HG03469 (cell line): ENCODE data around the gene EPAS1.
A peak's percentile ranks its signal among the peaks of the same experiment; 100 is the strongest.

Experiments
- ATAC-seq: cut with Tn5 transposase; IDR thresholded peaks from one replicate; pipeline ENCODE4 v1.9.1; 2021; ENCODE audit warnings: mild to moderate bottlenecking, moderate library complexity, moderate number of reproducible peaks; ENCODE audit not compliant: unreplicated experiment

EPAS1 gene

DNA sequence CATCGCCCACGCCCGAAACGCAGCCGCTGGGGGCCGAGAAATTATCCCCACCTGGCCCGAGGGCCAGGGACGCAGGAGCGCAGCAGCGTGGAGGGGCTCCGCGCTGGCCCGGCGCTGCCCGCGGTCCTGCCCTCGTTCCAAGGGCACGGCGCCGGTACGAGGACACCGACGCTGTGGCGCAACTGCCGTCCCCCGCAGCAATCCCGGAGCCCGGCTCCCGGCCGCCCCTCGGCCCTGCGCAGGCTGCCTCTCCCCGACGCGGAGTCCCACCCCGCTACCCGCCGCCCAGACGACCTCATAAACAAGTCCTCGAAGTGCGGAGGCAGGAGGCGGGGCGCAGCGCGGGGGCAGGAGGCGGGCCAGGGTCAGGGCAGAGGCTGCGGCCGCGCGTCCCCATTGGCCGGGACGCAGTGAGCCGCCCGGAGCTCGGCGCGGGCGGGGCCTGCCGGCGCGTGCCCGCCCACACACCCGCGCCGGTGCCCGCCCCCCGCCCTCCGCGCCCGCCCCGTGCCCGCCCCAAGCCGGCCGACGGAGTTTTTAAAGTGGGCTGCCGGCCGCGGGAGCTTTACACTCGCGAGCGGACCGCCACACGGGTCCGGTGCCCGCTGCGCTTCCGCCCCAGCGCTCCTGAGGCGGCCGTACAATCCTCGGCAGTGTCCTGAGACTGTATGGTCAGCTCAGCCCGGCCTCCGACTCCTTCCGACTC lies at the start of gene EPAS1:
Gene EPAS1 (plus strand): TSS at position 568 of the 706 bp plus-strand sequence. CDS start 505 bp downstream, outside the sequence.
- no peak for ATAC-seq

- ATAC-seq = no peak
Observed at GRCh38 chr2:46248171-46248570, 49.0 kb upstream of the EPAS1 start.

- no peak for ATAC-seq
Observed at GRCh38 chr2:46249654-46250053, 47.6 kb upstream of the EPAS1 start.

DNA sequence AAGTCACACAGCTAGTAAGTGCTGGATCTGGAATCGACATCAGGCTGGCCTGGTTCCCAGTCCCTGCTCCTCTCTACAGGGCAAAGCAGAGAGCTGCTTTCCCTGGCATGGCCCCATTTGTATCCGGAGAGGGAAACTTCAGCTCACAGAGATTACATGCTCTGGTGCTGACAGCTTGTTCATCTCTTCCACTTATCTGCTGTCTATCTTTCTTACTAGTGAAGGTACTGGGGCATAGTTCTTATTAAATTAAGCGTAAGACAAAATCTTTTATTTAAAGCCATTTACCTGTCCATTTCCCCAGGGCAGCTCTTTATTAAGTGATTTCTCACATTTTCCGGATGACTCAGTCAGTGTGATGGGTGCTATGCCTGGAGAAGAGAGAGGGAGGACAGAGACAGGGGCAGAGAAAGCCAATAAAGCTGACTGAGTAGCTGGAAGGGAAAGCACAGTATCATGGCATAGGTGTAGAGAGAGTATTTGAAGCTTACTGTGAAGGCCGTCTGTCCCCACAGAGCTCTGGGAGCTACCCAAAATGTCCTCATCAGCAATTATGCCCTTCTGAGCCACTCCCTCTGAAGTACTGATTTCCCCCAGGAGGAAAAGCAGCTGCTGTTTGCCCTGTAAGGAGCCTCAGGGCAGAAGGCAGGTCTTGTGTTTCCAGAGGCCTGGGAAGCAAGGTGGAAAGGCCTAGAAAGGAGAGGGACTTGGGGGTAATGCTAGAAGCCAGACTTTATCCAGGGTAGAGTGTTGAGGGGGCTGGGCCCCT lies 44.1 kb upstream of the EPAS1 start:
- ATAC-seq = no peak

DNA sequence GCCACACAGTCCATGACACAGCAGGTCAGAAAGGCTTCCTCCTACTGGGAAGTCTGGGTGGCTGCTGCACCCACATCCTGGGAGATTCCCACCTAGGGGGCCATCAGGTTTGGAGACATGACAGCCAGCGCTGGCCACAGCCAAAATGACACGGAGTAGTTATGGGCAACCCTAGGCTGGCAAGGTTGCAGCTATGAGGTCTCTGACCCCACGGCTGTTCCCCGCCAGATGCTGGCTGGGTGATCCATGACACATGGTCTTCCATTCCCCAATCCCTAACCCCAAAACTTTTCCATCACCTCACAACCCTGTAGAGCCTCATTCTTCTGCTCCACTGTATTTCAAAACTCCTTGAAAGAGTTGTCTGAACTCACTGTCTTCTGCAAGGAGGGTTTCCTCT lies 42.7 kb upstream of the EPAS1 start:
- ATAC-seq = no peak

- ATAC-seq = no peak
Observed at GRCh38 chr2:46256563-46257142, 40.6 kb upstream of the EPAS1 start.

GRCh38 chr2:46257476-46257875 lies 39.7 kb upstream of the EPAS1 start:
- ATAC-seq = no peak

GRCh38 chr2:46257980-46258379 lies 39.2 kb upstream of the EPAS1 start:
- ATAC-seq = no peak

- ATAC-seq = no peak
Observed at GRCh38 chr2:46258937-46259776, 38.0 kb upstream of the EPAS1 start.

- no peak for ATAC-seq
Observed at GRCh38 chr2:46259777-46260168, 37.4 kb upstream of the EPAS1 start.

GRCh38 chr2:46260305-46260704 lies 36.9 kb upstream of the EPAS1 start:
- no peak for ATAC-seq

DNA sequence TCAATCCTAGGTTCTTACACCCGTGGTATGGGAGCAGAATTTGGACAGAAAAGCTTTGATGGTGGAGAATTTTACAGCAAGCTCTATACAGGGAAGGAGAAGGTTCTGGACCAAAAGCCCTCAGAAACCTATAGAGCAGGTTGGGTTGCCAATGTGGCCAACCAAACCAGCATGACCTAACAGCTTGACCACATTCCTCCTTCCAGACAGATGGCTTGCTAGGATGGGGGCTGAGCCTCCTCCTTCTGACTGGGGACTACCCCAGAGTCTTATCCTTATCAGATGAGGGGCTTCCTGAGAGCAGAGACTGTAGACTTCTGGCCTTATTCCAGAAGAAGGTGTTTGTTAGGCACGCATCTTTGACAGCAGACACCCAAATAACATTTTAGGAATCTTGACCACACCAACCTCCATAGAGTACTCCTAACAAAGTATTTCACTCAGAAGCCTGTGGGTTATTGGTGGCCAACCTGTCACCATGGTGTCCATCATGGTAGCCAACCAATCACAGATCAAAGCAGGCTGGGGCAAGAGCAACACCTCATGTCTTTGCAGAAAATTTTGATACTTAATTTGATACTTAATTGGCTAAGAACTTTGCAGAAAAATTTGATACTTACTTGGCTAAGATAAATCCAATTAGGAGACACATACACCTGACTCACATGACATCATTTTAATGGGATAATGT lies 34.8 kb upstream of the EPAS1 start:
- no peak for ATAC-seq

GRCh38 chr2:46263347-46263746 lies 33.9 kb upstream of the EPAS1 start:
- no peak for ATAC-seq

DNA sequence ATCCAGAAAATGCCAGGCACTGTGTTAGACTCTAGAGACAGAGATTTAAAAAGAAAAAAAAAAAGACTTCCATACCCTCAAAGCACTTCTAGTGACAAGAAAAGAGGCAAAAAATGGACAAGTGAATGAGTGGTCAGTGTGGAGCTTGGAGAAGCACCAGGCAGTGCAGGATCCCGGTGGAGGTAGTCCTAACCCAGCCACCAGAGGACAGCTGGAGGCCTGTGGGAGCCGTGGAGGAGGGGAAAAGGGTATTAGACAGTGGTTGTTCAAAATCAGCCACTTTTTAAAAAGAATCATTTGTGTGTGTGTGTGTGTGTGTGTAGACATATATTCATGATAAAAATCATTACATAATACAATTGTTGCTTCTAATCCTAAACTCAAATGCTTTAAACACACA lies 32.8 kb upstream of the EPAS1 start:
- ATAC-seq = no peak

GRCh38 chr2:46266134-46266533 lies 31.1 kb upstream of the EPAS1 start:
- ATAC-seq = no peak

DNA sequence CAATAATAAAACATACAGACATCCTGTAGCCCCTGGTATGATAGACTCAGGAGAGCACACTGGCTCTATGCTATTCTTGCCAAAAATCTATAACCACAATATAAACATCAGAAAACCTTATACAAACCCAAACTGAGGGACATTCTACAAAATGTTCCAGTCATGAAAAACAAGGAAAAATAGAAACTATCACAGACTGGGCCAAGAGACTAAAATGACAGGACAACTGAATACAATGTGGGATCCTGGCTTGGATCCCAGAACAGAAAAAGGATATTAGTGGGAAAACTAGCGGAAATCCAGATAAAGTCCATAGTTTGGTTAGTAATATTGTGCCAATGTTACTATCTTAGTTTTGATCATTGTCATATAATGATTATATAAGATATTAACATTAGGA lies 29.6 kb upstream of the EPAS1 start:
- ATAC-seq = no peak

- peak; percentile 44 for ATAC-seq
Observed at GRCh38 chr2:46268196-46268595, 29.0 kb upstream of the EPAS1 start.

DNA sequence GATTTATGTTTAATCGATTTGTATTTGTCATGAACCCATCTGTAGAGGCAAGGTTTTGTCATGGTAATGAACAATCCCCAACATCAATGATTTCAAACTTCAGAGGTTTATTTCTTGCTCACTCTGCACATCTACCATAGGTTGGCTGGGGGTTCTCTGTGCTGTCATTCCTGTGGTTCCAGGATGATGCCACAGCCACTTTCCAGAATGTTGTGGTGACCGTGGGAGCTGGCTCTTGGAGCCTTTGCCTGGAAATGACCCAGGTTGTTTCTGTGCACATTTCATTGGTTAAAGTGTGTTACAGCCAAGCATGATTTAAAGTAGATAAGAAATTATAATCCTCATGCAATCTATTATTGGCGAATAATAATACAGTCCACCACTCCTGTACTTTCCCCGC lies 28.2 kb upstream of the EPAS1 start:
- ATAC-seq = no peak

DNA sequence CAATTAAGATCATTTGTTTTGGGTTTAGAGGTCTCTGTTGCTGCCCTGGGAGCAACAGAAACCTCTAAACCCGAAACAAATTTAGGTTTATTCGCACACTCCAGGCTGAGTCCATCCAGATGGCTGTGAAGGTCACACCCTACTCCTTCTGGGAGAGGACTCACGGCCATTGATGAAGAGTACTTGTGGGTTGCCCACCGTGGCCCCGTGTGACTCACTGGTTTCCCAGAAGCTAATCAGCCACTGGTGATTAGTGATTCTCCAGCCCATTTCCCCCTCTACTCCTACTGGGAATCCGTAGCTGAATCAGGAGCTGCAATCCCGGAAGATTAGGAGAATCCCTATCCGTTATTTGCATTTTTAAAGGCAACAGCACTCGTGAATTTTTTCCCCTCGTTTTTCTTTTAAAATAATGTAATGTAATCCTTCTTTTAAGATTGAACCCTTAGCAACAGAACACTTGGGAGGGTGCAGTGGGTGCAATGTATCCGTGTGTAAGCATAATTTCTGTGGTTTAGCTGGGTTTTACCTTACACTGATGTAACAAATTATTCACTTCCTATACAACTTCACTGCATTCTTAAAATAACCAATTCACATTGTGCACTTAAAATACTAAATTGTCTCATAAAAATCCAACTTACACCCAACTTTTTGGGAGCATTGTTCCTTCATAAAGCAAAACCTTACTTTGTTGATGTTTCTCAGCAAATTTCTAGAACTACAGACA lies 27.5 kb upstream of the EPAS1 start:
- no peak for ATAC-seq

- no peak for ATAC-seq
Observed at GRCh38 chr2:46270384-46270783, 26.8 kb upstream of the EPAS1 start.
